Smooth muscle cell (in vitro differentiated cells): Measurements from ENCODE around the gene ARL3. TPM values are rescaled to one million over a fixed set of nuclear protein-coding genes. Genes with fewer than 3 reads are reported as not detected.

Experiments used
- DNase-seq: peaks from one replicate; lab custom pipeline; 2025; ENCODE audit not compliant: unreplicated experiment; lab: John Stamatoyannopoulos, UW
- H2AFZ ChIP-seq: fragments of 200-600 bp; sonication (generic); 2 replicates; pipeline ENCODE4 v1.6.0; 2016; ENCODE audit warnings: antibody characterized with exemption, low read depth, mild to moderate bottlenecking
- H3F3A ChIP-seq: fragments of 200-600 bp; sonication (generic); 2 replicates; pipeline ENCODE4 v1.6.0; 2017; ENCODE audit warnings: antibody characterized with exemption, low read depth
- H3K27ac ChIP-seq: fragments of 200-600 bp; sonication (generic); 2 replicates; pipeline ENCODE4 v1.5.1; 2016; ENCODE audit warnings: low read depth, mild to moderate bottlenecking
- H3K27me3 ChIP-seq: fragments of 200-600 bp; sonication (generic); 2 replicates; pipeline ENCODE4 v1.6.1; 2016; ENCODE audit warnings: low read depth, mild to moderate bottlenecking
- H3K36me3 ChIP-seq: fragments of 200-600 bp; sonication (generic); 2 replicates; pipeline ENCODE4 v1.5.1; 2016; ENCODE audit warnings: low read depth
- H3K4me1 ChIP-seq: fragments of 200-600 bp; sonication (generic); 2 replicates; pipeline ENCODE4 v1.5.1; 2016; ENCODE audit warnings: low read depth
- H3K4me2 ChIP-seq: fragments of 200-600 bp; sonication (generic); 2 replicates; pipeline ENCODE4 v1.6.0; 2016; ENCODE audit warnings: mild to moderate bottlenecking
- H3K4me3 ChIP-seq: fragments of 200-600 bp; sonication (generic); 2 replicates; pipeline ENCODE4 v1.5.1; 2016; ENCODE audit warnings: mild to moderate bottlenecking
- H3K79me2 ChIP-seq: fragments of 200-600 bp; sonication (generic); 2 replicates; pipeline ENCODE4 v1.6.0; 2016; ENCODE audit warnings: low read depth, mild to moderate bottlenecking
- H3K9ac ChIP-seq: fragments of 200-600 bp; sonication (generic); 2 replicates; pipeline ENCODE4 v1.6.0; 2016; ENCODE audit warnings: low read depth
- H3K9me3 ChIP-seq: fragments of 200-600 bp; sonication (generic); replicated peaks from 2 replicates; pipeline ENCODE4 v1.5.1; 2016; ENCODE audit warnings: low read depth
- H4K20me1 ChIP-seq: fragments of 200-600 bp; sonication (generic); 2 replicates; pipeline ENCODE4 v1.6.0; 2016; ENCODE audit warnings: low read depth
- WGBS: methylation state at CpG from one replicate; pipeline ENCODE4 v1.1.7; 2016; ENCODE audit warnings: low lambda C conversion rate; 5-methylcytosine and 5-hydroxymethylcytosine counted together
- polyA plus RNA-seq: library from polyadenylated mRNA; unstranded; fragments of >200 nt; fragmentation: Nextera tagmentation; extraction: Ambion mirVana; gene quantifications from 2 replicates; pipeline ENCODE4 v1.2.1, GENCODE V29; 2016
- total RNA-seq: library from RNA; depleted of rRNA; stranded (reverse); fragments of >200 nt; gene quantifications from 2 replicates; pipeline ENCODE4 v1.2.3, GENCODE V29; 2014
- TF ChIP-seq, protein P1 (sequence below): fragments of 200-600 bp; sonication (generic); IDR thresholded peaks from 2 replicates; pipeline ENCODE4 v1.5.1; 2017; ENCODE audit warnings: borderline replicate concordance, mild to moderate bottlenecking, antibody characterized with exemption; ENCODE audit not compliant: insufficient read depth, poor library complexity, severe bottlenecking

ARL3 gene
- total and polyA plus RNA-seq, 2 experiments from 2014 or later: 12.7 to 30.2 TPM

- H3K27ac ChIP-seq: no peak overlapping the region
- H3K27me3 ChIP-seq: no peaks in the 10 kb centered on the region
- no peaks in the 10 kb centered on the region for H4K20me1 ChIP-seq
- H3K9ac ChIP-seq: no peak overlapping the region
- H3K9me3 ChIP-seq: no peaks in the 10 kb centered on the region
- H3K79me2 ChIP-seq: no peaks in the 10 kb centered on the region
- peaks cover 19% of the 10 kb centered on the region for H3F3A ChIP-seq
- WGBS: 93% methylated on average over 3 of the region's 3 CpGs
- TF ChIP-seq, protein P1, sequence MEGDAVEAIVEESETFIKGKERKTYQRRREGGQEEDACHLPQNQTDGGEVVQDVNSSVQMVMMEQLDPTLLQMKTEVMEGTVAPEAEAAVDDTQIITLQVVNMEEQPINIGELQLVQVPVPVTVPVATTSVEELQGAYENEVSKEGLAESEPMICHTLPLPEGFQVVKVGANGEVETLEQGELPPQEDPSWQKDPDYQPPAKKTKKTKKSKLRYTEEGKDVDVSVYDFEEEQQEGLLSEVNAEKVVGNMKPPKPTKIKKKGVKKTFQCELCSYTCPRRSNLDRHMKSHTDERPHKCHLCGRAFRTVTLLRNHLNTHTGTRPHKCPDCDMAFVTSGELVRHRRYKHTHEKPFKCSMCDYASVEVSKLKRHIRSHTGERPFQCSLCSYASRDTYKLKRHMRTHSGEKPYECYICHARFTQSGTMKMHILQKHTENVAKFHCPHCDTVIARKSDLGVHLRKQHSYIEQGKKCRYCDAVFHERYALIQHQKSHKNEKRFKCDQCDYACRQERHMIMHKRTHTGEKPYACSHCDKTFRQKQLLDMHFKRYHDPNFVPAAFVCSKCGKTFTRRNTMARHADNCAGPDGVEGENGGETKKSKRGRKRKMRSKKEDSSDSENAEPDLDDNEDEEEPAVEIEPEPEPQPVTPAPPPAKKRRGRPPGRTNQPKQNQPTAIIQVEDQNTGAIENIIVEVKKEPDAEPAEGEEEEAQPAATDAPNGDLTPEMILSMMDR: no peak
- DNase-seq: no peak
- no peak overlapping the region for H3K4me2 ChIP-seq
- no peak overlapping the region for H2AFZ ChIP-seq
- H3K36me3 ChIP-seq: no peaks in the 10 kb centered on the region
- no peak overlapping the region for H3K4me3 ChIP-seq
- peaks cover 48% of the 10 kb centered on the region for H3K4me1 ChIP-seq
These were observed 90.1 kb downstream of the ARL3 start for GRCh38 chr10:102624094-102624493.

Other genes with a start within 250 kb of the ARL3 start
- gene ACTR1A, start 211.7 kb downstream of the ARL3 start, total RNA-seq: 144 and 146 TPM in 2 replicates
- 115 and 149 TPM in 2 replicates for gene ACTR1A, start 211.7 kb downstream of the ARL3 start, polyA plus RNA-seq
- 8.5 and 8.9 TPM in 2 replicates for gene SUFU, start 210.4 kb downstream of the ARL3 start, total RNA-seq
- 17.2 and 17.3 TPM in 2 replicates for gene SUFU, start 210.4 kb downstream of the ARL3 start, polyA plus RNA-seq
- gene TRIM8, start 69.9 kb downstream of the ARL3 start, total RNA-seq: 64.1 and 78.8 TPM in 2 replicates
- 77.8 and 78.0 TPM in 2 replicates for gene TRIM8, start 69.9 kb downstream of the ARL3 start, polyA plus RNA-seq
- gene SFXN2, start 239 bp upstream of the ARL3 start, total RNA-seq: 2.6 and 2.9 TPM in 2 replicates
- gene SFXN2, start 239 bp upstream of the ARL3 start, polyA plus RNA-seq: 1.7 and 2.0 TPM in 2 replicates
- gene WBP1L, start 29.6 kb upstream of the ARL3 start, total RNA-seq: 33.9 and 45.3 TPM in 2 replicates
- 18.0 and 18.2 TPM in 2 replicates for gene WBP1L, start 29.6 kb upstream of the ARL3 start, polyA plus RNA-seq
- not detected in 2 replicates for gene CYP17A1, start 123.0 kb upstream of the ARL3 start, total RNA-seq
- not detected in 2 replicates for gene CYP17A1, start 123.0 kb upstream of the ARL3 start, polyA plus RNA-seq
- 18.3 and 35.7 TPM in 2 replicates for gene BORCS7, start 139.9 kb upstream of the ARL3 start, total RNA-seq
- gene BORCS7, start 139.9 kb upstream of the ARL3 start, polyA plus RNA-seq: 9.3 and 11.5 TPM in 2 replicates
- 3.7 and 4.2 TPM in 2 replicates for gene AS3MT, start 155.1 kb upstream of the ARL3 start, total RNA-seq
- 1.7 and 2.2 TPM in 2 replicates for gene AS3MT, start 155.1 kb upstream of the ARL3 start, polyA plus RNA-seq
- gene CNNM2, start 203.9 kb upstream of the ARL3 start, total RNA-seq: 6.7 and 8.4 TPM in 2 replicates
- gene CNNM2, start 203.9 kb upstream of the ARL3 start, polyA plus RNA-seq: 4.9 and 5.5 TPM in 2 replicates